SKM-1 (cell line): ENCODE data around the gene RAI1.

Experiments used
- DNase-seq: peaks from one replicate; lab custom pipeline; 2025; ENCODE audit not compliant: unreplicated experiment; lab: John Stamatoyannopoulos, UW

The RAI1 gene

DNA sequence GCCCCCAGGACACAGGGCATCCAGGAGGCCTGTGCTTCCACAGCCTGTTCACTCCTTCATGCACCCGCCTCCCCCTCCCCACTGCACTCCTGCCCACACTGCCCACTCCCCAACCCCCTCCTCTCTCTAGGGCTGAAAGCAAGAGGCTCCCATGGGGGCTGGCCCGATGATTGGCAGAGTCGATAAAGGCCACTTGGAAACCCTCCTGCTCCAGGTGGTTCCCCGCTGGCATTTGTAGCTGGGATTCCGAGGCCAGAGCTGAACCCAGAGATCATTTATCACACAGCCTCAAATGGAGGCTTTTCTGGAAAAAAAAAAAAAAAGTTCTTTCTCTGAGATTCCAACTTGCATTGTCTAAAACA lies 81.5 kb downstream of the RAI1 start:
- no peak for DNase-seq

DNA sequence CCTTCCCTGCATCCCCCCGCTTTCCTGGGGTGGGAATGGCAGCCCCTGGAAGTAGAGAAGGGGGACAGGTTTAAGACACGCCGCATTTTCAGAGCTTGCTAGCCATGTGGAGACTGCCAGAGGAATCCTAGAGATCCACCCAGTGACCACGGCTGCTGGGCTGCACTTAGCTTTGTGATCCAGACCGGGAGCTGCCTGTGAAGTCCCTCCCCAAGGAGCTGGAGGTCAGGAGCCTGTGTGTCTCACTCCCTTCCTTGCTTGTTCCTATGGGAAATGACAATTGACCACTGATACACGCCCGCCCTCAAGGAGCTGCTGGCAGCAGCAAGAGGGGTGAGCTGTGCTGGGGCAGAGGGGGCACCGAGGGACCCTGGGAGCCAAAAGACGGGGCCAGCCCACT lies 81.9 kb downstream of the RAI1 start:
- DNase-seq: no peak

DNA sequence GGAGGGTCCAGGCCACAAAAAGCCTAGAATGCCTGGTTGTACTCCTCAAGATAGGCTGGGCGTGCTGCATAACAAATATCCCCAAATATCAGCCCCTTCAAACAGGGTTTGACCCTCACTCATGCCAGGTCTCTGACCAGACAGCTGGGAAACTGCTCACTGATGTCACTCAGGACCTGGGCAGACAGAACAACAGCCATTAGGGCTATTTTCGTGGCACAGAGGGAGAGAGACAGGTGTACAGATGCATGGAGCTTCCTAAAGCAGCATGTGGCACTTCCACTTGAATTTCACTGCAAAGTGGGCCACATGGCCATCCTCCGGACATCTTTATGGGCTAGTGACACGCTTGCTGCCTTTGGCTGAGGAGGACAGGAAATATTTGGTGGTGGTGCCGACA lies 82.5 kb downstream of the RAI1 start:
- DNase-seq: no peak

DNA sequence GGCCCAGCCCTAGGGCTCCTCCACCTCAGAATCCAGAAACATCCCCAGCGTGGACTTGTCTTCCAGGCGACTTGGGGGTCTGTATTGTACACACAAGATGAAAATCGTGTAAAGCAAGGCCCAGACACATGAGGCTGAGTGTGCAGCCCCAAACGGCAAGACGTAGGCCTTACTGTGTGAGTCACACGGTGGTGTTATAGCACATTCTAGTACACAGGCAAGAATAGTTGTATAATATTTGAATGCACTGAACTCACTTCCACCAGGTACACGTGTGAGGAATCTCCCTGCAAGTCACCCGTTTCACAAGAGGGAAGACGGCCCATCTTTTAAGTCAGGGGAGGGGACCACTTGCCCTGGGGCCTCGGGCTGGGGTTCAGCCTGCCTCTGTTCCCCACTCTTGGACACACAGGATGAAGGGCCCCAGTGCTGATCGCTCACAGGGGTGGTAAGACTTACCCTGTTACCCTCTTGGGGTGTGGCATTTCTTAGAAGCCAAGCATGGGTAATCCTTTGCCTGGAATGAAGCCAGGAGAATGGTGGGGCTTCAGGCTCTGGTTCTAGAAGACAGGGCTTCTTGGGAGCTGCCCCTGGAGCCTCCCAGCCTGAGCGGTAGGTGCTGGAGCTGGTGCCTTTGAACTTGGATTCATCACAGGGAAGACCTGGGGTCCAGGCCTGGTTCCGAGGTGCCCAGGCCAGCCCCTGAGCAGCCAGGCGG lies 84.3 kb downstream of the RAI1 start:
- no peak for DNase-seq

DNA sequence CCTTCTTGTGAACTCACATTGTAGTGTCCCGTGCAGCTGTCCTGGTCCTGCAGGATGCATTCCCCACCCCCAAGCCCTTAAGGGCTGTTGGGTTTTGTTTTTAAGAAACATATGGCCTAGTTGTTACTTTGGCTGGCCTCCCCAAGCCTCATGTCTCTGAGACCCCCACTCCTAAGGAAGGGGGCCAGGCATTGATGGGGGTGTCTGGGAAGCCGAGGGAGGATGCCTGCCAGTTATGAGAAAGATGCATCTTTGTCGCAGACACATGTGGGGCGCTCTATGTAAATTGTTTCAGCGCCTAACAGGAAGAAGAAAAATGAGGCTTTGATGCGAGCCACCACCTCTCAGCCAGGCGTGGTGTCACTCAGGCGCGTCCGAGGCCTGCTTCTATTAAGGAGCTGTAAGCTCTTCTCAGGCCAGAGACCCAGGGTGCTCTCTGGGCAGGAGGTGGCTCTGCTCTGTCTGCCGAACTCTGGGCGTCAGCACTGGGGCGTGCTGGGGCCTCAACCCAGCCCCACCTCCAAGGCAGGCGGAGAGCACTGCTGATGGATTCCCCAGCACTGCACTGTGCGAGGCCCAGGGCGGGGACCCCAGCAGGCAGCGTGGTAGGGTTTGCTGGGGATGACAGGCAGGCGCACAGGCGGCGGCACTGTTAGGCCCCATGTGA lies 85.0 kb downstream of the RAI1 start:
- no peak for DNase-seq

DNA sequence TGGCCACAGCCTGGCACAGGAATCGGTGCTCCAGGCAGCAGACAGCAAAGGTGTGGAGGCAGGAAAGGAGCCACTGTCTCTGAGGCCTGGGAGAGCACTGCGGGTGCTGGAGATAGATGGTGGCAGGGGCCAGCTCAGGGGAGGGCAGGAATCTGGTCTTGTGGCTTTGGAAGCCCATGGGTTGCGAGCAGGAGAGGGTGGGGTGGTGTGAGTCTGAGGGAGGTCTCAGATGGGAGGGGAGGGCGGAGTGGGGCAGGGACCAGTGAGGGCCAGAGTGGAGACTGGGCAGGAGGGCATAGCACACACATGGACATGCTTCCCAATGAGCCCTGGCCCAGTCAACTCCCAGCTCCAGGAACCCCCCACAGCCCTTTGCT lies 85.5 kb downstream of the RAI1 start:
- DNase-seq: no peak

DNA sequence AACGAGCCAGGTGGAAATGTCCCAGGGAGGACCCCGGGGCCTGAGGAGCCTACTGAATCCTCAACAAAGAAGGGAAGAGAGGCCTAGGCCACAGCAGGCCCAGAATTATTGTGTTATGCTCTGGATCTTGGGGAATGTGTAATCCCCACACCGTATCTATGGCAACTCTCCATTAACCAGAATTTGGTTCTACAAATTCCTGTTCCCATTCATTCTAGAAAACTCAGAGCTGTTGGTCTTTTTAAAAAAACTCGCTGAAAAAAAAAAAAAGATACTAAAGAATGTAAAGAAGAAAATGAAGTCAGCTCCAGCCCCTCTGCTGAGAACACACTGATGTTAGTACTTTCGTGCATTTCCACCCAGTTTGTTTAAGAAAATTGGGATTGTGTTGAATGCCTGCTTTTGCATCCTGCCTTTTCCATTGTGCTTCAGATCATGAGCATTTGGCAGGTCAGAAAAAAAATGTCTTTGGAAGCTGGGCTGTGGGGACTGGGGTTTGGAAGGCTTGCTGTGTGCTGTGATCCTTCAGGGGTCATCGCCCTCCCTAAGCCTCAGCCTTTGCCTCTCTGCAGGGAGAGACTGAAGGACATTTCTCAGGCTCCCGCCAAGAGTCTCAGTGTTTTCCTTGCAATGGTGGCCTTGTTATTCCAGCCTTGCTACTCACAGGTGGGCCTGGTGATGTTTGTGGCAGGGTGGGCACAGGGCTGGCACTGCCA lies 86.1 kb downstream of the RAI1 start:
- no peak for DNase-seq

DNA sequence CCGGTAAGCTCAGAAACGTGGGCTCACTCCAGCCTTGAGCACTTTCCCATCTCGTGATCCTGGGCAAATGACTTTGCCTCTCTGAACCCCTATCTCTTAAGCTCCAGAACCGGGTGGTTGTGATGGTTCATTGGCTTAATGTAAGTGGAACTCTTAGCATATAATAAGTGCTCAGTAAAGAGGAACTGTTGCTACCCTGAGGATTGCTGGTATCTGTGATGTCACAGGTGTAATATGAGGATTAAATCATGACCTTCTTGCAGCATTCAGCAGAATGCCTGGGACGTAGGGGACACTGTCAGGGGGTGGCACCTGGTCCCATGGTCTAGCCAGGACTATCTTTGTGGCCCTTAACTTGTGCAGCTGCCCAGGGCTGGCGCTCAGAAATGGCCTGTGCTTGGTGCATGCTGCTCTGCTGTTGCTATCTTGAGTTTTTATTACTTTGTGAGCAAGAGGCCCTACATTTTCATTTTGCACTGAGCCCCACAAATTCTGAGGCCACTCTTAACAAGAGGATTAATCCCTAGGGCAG lies 86.7 kb downstream of the RAI1 start:
- no peak for DNase-seq

DNA sequence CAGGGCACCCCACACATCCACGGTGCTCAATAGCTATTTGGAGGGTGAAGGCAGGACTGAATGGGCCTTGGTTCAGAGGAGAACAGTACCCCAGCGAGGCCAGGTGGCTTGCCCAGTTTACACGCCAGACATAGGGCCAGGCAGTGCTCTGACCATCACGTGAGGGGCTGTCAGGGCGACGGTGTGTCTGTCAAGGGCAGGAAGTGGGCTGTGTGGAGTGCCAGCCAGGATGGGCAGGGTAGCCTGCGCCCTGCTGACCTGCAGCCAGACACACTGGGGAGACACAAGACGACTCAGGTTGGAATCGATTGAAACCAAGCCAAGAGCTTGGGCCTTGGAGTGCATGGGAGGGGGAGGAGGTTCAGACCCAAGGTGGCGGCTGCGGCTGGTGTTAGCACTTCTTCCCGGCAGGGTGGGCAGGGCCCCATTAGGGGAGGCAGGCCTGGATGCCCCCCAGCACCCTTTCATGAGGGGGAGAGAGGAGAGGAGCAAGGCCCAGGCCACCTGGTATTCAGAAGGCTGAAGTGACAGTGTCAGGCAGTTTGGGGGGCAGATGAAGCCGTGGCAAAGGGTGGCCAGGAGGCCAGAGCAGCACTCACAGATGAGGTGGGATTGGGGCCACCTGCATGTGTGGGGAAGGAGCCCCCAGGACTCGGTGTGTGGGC lies 87.3 kb downstream of the RAI1 start:
- DNase-seq: no peak

DNA sequence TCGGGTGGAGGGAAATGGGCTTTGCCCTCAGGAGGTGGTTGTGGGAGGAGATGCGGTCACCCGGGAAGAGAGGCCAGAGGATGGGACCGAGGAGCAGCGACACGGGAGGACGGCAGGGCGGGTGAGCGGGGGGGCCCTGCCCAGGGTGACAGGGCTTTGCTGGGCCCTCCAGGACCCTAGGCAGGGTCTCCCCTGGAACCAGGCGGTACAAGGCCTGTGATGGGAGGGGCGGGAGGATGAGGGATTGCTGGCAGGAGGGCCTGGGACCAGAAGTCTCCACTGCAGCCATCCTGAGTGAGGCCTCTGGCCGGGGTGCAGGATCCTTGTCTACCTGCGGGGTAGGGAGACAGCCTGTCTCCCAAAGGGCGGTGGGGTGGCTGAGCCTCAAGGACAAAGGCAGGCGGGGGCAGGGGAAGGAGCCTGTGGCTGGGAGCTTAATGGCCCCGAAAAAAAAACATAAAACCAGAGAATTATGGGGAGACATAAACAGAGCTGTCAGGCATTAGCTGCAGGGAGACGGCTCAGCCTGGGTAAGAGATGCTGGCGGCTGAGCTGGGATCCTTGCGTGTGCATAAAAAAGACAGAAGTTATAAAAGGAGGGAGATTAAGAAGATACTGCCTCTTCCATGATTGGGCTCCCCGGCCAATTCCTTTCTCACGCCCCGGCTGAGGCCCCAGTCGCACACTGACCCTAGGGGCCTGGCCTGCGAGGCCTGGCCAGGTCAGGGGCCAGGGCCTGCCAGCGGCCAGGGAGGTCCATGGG lies 88.8 kb downstream of the RAI1 start:
- DNase-seq: no peak

DNA sequence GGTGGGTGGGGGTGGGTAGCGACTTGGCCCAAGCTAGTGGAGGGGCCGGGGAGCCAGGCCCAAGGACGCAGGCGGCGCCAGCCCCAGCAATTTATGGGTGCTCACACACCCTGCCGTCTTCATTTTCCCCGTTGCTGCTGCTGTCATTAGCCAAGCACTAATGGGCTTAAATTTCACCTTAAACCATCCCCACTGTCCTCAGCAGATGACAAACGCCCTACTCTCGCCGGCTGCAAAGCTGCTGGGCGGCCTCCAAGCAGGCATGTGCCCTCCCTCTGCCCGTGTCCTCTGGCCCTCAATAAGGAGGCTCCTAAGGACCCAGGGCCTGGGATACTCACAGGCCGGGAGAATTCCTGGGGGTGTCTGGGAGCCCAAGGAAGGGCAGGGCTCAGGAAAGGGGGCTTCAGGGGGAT lies 89.4 kb downstream of the RAI1 start:
- DNase-seq: no peak

DNA sequence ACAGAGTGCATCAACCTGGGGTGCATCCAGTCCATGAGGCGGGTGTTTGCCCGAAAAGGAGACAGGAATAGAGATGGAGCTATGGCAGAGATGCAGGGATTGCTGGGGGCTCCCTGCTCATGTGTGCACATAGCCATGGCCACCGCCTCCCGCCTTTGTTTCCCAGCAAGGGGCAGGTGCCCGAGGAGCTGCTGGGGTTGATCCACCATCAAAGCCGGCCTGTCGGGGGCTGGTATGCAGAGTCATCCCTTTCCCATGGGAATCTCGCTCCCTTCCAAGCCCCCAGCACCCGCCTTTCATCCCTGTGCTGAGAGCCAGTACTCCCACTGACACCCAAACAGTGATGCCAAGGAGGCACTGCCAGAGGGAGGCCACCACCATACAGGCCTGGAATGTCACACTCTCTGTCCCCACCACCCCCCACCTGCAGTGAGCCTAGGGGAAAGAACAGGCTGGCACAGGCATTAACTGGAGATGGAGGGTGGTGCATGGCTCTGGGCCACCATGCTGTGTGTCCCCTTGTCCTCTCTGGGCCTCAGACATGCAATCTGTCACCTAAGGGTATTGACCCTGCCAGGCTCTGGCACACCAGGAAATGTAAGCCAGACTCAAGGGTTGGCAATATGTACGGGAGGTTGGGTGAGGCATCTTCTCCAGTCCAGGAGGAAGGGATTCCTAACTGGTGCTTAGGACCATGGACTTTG lies 90.4 kb downstream of the RAI1 start:
- DNase-seq: no peak

DNA sequence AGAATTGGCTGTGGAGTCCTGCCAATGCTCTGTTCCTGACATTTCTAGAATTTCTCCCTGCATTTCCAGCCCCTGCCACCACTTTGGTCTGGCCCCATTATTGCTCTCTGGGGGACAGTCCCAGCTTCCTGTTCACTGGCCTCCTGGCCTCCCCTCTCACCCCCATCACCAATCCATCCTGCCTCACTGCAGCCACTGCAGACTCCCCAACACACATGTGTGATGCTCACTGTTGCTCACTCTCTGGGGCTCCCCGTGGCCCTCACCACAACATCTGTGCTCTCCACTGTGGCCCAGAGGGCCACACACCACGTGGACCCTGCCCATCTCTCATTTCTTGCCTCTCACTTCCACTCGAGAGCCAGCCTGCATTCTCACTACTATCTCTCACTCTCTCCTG lies 91.0 kb downstream of the RAI1 start:
- no peak for DNase-seq

DNA sequence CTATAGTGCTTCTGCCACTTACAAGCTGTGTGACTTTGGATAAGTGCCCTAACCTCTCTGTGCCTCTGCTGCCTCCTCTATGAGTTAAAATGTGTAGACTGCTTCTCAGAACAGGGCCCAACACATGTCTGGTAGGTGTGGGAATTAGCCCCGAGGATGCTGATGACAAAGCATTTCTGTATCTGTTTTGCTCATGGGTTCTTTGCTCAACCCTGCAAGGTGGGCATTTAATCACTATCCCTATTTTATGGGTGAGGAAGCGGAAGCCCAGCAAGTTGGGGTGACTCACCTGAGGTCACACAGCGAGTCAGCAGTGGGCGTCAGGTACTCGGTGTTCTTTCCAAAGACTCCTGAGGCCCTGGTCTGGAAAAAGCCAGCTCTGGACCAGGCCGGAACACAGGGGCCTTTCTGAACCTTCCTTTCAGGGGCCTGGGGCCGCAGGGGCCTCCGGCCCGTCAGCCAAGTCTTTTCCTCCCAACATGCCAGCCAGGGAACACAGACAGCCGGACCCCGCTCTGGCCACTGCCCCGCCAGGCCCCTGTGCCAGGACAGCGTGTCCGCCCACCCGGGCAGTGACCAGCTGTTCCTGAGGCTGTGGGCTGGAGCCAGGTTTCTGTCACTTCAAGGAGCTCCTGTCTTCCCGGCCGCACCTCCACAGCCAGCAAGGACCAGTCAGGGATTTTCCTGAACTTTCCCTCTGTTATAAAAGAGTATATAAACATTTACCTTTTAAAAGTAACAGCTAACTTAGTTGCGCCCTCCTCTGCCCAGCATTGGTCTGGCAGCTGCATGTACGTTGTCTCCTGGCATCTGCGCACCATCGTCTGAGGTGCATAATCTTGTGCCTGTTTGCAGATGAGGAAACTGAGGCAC lies 93.0 kb downstream of the RAI1 start:
- no peak for DNase-seq

DNA sequence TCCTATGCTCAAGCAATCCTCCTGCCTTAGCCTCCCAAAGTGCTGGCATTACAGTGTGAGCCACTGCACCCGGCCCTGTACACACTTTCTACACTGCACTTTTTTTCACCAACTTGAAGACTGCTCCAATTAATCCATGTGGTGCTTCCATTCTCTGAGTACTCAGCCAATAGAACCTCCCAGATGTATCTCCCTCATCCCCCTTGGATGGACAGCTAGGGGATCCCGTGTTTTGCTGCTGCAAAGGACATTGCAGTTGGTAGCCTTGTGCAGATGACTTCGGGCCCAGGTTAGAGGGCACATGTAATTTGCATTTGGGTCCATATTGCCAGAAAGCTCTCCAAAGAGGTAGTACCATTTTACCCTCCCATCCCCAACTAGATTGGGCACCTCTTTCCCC lies 95.6 kb downstream of the RAI1 start:
- no peak for DNase-seq

DNA sequence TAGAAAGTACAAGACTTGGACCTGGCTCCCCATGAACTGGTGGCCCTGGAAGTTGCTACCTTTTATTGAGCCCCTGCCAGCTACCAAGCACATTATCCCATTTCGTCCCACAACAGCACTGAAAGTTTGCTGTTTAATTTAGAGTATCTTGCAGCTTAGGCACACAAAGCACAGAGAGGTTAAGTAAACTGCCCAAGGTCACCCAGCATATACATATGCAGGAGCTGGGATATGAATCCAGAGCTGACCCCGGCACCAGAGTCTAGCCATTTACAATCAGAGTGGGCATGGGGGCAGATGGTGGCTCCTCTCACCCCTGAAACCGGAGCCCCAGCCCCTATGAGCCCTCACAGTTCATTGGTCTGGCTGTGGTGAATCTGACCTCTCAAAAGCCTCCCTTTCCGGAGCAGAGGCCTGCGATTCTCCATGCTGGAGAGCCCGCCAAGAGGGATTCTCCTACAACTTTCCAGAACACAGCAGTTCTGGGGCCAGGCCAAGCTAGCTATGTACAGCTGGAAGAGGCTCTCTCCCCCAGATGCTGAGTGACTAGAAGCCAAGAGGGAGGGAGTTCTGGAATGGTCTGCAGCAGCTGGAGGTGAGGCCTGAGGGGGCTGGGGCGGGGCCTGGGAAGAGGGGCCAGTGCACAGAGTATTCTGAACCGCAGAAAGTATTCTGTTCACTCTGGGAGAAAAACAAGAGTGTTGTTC lies 97.2 kb downstream of the RAI1 start:
- no peak for DNase-seq

DNA sequence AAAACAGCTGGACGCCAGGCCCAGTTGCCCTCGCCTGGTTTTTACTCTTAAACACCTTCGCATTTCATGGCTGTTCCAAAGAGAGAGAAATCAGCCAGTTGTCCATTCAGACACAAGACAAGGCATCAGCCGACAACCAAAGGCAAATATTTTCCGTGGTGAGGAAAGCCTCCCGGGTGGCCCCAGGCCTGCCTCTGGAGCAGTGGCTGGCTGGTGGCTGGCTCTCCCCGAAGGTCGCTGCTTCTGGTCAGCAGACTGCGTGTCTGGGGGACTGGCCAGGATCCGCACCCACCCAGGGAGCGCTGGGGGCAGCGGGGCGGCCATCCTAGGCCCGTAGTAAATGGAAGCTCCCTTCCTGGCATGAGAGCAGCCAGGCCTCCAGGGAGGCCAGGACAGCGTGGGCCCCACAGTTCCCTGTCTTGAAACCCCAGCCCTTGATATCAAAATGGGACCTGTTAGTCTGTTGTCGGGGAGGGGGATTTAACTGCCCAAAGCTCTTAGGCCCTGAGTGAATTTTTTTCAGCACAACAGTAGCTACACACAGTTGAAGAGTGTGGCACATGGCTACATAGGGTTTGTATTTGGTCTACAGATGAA lies 97.9 kb downstream of the RAI1 start:
- DNase-seq: no peak

DNA sequence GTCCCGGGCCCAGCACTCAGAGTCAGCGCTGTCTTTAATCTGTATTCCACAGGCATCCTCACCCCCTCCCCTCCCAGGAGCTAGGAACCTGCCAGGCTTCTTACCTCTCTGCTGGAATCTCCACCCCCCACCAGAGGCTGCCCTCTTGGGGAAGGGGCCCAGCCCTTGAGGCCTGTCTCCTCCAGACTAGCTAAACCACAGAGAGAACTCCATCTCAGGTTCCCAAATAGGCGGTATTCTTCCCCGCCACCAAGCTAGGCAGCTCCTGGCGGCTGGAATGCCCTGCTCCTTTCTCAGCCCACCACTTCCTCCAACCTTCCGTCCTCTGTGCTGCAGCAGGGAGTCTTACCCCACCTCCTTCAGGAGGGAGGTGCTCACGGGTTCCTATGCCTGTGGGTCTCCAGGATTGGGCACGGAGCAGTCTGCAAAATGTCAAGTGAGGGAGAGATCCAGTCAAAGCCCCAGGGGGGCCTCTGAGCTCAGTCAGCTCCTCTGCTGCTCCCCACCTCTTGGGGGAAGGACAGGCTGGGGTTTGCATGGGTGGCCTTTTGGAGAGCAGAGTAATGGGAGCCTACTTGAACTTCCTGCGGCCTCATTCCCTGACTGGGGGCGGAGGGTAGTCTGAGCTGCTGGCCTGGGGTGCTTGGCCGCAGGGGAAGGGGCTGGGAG lies 99.8 kb downstream of the RAI1 start:
- DNase-seq: no peak
